ENCODE results near the gene SMC4.

Gene SMC4

GRCh38 chr3:160394009-160394392 is 5.4 kb upstream of the SMC4 start:
- no peak for DNase-seq (ENCODE audit: low read depth in 2 of 2)

- peak; percentile 53 to 61 for DNase-seq (ENCODE audit: low read depth in 2 of 2)
These were observed 4.2 kb upstream of the SMC4 start for GRCh38 chr3:160395297-160395696.

GRCh38 chr3:160398820-160399124 is 678 bp upstream of the SMC4 start:
- no peak for DNase-seq (ENCODE audit: low read depth in 2 of 2)

GRCh38 chr3:160400030-160400701 is 716 bp downstream of the SMC4 start:
- DNase-seq (ENCODE audit: low read depth in 2 of 2) = no peak

- DNase-seq (ENCODE audit: low read depth in 2 of 2) = no peak
These were observed 1.3 kb downstream of the SMC4 start for GRCh38 chr3:160400702-160401150.

- DNase-seq (ENCODE audit: low read depth in 2 of 2) = peak; percentile 39 to 40
These were observed 2.0 kb downstream of the SMC4 start for GRCh38 chr3:160401291-160402095.

DNA sequence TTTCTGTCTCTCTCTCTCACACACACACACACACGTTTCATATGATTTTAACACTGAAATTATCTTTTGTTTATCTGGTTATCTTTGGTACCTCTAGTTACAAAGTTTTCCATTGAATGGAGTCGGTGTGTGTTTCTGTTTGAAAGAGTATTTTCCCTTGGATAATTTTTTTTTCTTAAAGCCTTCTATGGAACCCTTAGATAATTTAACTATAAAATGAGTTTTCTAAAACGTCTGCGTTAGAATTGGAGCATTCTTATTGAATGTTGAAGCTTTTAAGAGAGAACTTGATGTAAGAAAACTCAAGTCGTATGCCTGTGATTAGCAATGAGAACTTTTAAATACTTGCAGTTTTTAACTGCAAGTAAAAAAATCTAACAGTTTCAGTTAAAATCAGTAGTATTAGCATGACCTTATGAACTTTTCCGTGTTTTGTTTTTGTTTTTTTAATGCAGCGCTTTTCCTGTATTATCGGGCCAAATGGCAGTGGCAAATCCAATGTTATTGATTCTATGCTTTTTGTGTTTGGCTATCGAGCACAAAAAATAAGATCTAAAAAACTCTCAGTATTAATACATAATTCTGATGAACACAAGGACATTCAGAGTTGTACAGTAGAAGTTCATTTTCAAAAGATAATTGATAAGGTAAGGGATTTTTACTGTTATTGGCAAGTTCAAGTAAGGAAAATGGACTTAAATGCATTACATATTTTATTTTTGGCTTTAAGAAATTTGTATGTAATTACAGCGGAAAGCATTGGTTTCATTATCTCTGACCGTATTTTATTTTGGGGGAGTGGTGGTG is 3.0 kb downstream of the SMC4 start:
- no peak for DNase-seq (ENCODE audit: low read depth in 2 of 2)

DNA sequence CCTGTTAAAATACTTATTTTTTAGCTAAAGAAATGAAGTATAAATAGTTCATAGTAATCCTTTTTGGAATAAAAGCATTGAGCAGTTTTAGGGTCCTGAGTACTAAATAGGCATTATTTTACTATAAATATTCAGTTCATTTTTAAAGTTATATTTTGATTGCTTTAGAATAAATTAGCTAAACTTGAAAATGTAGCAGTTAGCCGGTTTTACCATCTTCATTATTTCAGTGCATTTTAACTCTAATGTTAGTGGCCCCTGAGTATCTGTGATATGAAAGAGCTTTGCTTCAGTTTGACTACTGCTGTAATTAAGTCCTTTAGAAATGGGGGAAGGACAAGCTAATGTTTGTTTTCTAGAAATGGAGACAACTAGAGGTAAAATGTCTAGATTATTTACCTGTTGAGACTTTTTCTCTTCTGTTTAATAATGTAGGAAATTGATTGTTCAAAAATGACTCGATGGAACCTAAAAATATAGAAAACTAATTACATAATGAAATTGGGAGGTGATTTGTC is 3.6 kb downstream of the SMC4 start:
- no peak for DNase-seq (ENCODE audit: low read depth in 2 of 2)

DNA sequence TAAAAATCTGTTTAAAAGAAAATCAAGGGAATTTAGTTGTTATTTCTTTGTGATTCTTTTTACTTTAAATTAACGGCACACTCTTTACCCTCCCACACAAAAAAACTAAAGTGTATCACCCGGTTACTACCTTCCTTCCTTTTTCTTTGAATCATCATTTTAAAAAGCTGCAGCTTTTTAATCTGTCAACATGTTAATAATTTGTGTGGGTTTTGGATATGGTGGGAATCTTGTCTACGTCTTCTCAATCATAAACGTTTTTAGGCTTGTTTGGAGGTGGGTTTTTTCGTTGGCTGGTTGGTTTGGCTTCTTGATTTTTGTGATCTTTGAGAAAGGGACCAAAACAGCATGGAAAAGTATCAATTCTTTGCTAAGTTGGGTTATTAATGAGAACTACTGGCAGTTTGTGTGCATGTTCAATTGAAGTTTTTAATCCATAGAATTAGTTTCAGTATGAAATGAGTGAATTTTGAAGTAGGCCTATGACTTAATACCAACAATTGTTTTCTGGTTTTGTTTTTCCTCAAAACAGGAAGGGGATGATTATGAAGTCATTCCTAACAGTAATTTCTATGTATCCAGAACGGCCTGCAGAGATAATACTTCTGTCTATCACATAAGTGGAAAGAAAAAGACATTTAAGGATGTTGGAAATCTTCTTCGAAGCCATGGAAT is 4.5 kb downstream of the SMC4 start:
- no peak for DNase-seq (ENCODE audit: low read depth in 2 of 2)

- no peak for DNase-seq (ENCODE audit: low read depth in 2 of 2)
These were observed 10.6 kb downstream of the SMC4 start for GRCh38 chr3:160409812-160410610.

DNA sequence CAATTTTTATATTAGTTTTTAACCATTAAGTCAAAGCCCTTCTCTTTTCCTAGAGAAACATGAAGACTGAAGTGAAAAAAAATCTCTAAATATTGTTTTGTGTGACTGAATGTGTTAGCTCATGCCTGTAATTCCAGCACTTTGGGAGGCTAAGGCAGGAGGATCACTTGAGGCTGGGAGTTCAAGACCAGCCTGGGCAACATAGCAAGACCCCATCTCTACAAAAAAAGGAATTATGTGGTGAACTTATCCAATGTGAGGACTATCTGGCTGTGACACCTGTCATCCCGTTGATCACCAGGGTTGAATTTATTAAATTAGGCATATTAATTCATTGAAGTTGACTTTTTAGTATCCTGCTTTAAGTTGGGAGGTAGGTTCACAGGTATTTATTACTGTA is 13.0 kb downstream of the SMC4 start:
- DNase-seq (ENCODE audit: low read depth in 2 of 2) = no peak

DNA sequence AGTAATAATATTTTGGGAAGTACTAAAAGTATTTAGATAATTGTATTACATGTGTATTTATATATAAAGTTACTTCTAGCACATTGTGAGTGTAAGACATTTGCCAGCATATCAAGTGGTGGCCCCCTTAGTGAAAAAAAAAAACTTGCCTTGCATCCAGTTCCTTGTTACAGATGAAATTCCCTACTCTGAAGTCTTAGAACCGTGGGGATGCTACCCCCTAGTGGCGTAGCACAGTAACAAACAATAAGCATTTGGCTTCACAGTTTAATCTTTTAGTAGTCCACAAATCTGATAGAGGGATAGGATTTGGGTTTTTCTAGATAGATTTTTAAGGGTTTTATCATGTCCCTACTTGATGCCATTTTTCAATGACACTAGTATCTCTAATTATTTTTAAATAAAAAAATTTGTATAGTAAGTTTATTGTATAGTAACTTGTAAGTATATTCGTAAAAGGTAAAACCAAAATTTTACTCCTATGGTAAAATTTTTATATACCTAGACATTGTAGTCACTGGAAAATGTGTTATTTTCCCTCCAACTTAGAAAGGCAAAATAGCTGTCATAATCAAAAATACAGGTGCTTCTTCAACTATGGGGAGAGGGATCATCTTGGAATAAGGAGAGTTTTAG is 14.3 kb downstream of the SMC4 start:
- DNase-seq (ENCODE audit: low read depth in 2 of 2) = peak; percentile 50 to 55

- DNase-seq (ENCODE audit: low read depth in 2 of 2) = no peak
These were observed 17.9 kb downstream of the SMC4 start for GRCh38 chr3:160417311-160417710.

DNA sequence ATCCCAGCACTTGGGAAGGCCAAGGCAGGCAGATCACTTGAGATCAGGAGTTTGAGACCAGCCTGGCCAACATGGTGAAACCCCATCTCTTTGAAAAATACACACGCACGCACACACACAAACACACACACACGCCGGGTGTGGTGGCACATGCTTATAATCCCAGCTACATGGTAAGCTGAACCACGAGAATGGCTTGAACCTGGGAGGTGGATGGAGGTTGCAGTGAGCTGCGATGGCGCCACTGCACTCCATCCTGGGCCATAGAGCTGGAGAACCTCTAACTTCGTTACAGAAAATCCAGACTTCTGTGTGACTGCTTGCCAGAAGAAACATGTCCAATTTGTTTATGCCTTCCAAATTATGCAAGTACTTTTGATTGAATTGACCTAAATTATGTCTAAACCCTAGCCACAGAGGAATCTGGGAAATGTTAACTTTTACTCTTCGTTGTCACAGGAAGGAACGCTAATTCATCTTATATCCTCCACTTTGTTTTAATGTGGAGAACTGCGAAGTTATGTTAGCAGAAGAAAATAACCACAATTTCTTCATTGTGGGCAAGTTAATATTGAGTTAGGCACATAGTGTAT is 28.5 kb downstream of the SMC4 start:
- DNase-seq (ENCODE audit: low read depth in 2 of 2) = no peak

DNA sequence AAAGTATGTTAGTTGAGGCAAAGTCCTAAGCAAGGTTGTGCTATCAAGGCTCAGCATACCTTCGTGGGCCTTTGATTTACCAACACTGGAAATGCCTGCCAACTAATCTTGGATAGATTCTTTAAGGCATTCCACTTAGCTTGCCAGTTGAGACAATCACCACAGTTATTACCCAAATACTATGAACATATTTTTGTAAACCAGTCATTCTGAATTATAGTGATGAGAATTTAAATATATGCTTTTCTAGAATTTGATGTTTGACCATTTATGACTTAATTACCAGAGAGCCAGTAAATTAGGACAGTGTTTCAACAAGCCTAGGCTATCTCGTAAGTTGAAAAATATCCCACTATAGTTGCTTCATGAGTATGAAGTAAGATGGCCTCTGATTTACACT is 34.6 kb downstream of the SMC4 start:
- DNase-seq (ENCODE audit: low read depth in 2 of 2) = peak in 1 of 2 experiments; percentile 38

DNA sequence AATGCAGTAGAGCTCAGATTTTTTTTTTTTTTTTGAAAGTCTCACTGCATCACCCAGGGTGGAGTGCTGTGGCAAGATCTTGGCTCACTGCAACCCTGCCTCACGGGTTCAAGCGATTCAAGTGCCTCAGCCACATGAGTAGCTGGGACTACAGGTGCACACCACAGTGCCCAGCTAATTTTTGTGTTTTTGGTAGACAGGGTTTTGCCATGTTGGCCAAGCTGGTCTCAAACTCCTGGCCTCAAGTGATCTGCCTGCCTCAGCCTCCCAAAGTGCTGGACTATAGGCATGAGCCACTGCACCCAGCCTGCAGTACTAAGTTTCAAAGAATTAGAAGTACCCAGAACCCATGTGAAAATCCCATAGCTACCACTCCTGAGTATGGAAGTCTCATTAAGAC is 35.6 kb downstream of the SMC4 start:
- DNase-seq (ENCODE audit: low read depth in 2 of 2) = no peak

- DNase-seq (ENCODE audit: low read depth in 2 of 2) = no peak
These were observed 36.3 kb downstream of the SMC4 start for GRCh38 chr3:160435747-160436146.

DNA sequence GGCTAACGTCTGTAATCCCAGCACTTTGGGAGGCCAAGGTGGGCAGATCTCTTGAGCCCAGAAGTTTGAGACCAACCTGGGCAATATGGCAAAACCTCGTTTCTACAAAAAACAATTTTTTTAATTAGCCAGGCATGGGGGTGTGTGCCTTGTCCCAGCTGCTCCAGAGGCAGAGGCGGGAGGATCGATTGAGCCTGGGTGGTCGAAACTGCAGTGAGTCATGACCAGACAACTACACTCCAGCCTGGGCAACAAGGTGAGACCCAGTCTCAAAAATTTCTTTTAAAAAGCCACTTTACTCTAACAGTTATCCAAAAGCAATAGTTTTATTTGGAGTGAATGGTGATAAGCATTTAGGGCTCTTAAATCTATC is 37.6 kb downstream of the SMC4 start:
- DNase-seq (ENCODE audit: low read depth in 2 of 2) = no peak

GRCh38 chr3:160440687-160441086 is 41.2 kb downstream of the SMC4 start:
- DNase-seq (ENCODE audit: low read depth in 2 of 2) = no peak

DNA sequence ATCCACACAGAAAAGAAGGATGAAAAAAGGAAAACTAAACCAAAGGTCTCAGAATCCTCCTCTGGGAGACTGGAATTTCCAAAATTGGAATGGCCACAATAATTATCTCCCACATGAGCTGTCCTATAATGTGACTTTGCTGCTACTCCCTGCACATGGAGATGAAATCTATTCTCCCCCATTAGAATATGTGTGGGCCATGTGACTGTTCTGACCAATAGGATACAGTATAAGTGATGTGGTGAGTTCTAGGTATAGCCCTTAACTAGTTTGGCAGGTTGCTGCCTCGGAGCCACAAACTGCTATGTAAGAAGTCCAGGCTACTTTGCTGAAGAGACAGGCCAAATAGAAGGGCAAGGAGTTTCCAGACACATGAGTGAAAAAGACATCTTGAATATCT is 45.0 kb downstream of the SMC4 start:
- no peak for DNase-seq (ENCODE audit: low read depth in 2 of 2)
